GM13977 (cell line): ENCODE results near the gene RPS19BP1.

Experiments
- DNase-seq: peaks from one replicate; pipeline ENCODE4 v3.0.0; 2012; ENCODE audit warnings: low spot score
- CTCF ChIP-seq: IDR thresholded peaks from 2 replicates; pipeline ENCODE4 v1.5.1; 2012; ENCODE audit warnings: mild to moderate bottlenecking, control low read depth; ENCODE audit not compliant: insufficient read depth; ENCODE audit errors: extremely low read depth, missing control alignments
- in situ Hi-C: fragments of 300-500 bp; cut with MboI; formaldehyde crosslinking; loops from one replicate; pipeline ENCODE4 v1.12.0; 2022; ENCODE audit warnings: low sequenced_read_pairs, low pct_unique_long_range_greater_than_20kb, mixed read lengths, inconsistent platforms; ENCODE audit not compliant: unreplicated experiment

The RPS19BP1 gene

DNA sequence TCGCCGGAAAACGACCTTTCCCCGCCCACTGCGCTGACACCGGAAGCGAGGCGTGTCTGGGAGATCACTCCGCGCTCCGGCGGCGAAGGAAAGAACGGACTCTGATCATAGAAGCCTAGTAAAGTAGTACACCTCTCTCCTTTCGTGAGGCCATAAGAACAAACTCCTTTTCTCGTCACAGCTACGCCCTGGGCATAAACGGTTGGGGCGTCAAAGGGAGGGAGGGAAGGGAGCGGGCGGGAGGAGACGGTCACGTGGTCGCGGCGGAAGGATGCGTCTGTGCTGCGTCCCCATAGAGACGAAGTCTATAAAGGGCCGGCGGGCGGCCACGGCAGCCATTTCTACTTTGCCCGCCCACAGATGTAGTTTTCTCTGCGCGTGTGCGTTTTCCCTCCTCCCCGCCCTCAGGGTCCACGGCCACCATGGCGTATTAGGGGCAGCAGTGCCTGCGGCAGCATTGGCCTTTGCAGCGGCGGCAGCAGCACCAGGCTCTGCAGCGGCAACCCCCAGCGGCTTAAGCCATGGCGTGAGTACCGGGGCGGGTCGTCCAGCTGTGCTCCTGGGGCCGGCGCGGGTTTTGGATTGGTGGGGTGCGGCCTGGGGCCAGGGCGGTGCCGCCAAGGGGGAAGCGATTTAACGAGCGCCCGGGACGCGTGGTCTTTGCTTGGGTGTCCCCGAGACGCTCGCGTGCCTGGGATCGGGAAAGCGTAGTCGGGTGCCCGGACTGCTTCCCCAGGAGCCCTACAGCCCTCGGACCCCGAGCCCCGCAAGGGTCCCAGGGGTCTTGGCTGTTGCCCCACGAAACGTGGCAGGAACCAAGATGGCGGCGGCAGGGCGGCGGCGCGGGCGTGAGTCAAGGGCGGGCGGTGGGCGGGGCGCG, 12.1 kb downstream of the RPS19BP1 start, which contains the start of gene ATF4:
Gene ATF4, plus strand, starts transcription at position 337 of the 880 bp plus-strand sequence. CDS start 884 bp downstream, outside the sequence.
- DNase-seq, result peak; percentile 90
- in situ Hi-C loops, result no loop called here
- TF ChIP-seq CTCF, result no peak

DNA sequence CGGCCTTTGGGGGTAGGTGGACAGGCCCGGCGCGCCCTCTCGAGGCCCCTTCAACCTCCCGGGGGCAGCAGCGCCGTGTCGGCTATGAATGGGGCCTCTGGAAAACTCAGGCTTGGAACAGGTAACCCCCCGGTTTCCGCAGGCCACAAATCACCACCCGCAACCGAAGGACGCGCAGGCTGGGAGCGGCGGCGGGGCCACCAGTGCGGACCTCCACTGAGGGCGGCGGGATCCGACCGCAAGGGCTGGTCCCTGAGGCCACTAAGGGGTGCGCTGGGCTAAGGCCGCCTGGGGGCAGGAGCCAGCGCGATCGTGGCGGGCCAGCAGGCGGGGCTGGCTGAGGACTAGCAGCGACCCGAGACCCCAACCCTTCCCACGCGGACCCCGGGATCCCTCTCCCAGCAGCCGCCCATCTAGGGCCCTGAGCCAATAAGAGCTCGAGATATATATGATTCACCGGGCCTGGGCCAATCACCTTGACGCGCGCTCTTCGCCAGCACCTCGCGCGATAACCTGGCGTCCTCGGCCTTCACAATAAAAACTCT, 12.8 kb downstream of the RPS19BP1 start:
- in situ Hi-C loops, result no loop called here
- peak; percentile 59 for TF ChIP-seq CTCF
- DNase-seq, result peak; percentile 99

- TF ChIP-seq CTCF, result no peak
- in situ Hi-C loops, result no loop called here
- peak; percentile 58 for DNase-seq
Measured at GRCh38 chr22:39518996-39519680, 13.4 kb downstream of the RPS19BP1 start.

GRCh38 chr22:39518144-39518786, 14.3 kb downstream of the RPS19BP1 start:
- TF ChIP-seq CTCF, result no peak
- no peak for DNase-seq
- in situ Hi-C loops, result no loop called here

- in situ Hi-C loops, result no loop called here
- no peak for DNase-seq
Measured at GRCh38 chr22:39517470-39517869, 15.1 kb downstream of the RPS19BP1 start.

More at GRCh38 chr22:39517470-39517869, 15.1 kb downstream of the RPS19BP1 start:
- no peak for TF ChIP-seq CTCF
